ENCODE results near the gene WDR37. TPM values are rescaled to one million over a fixed set of nuclear protein-coding genes. Genes with fewer than 3 reads are reported as not detected.

WDR37 gene
- total and polyA plus RNA-seq, 10 of the 15 experiments (the other 5 are each of a cell fraction or from before 2014, with no cell fraction given) = 1.9 to 11.1 (median 7.1) TPM

GRCh38 chr10:1048349-1048731 lies 7.8 kb upstream of the WDR37 start (continued):
- TF ChIP-seq BCL3 (IDR thresholded peaks at IDR 0.05; ENCODE audit: borderline replicate concordance, insufficient read depth, low read depth, low read length, poor library complexity, severe bottlenecking) = peak; percentile 27
- no peak for TF ChIP-seq CBFB (IDR thresholded peaks at IDR 0.05; ENCODE audit: low read depth)
- TF ChIP-seq LARP7 (IDR thresholded peaks at IDR 0.05) = peak; percentile 28
- no peak for TF ChIP-seq NRF1 (conservative IDR thresholded peaks at IDR 0.05; ENCODE audit: low read depth, low read length)
- TF ChIP-seq HSF1 (IDR thresholded peaks at IDR 0.05; ENCODE audit: low read depth, low read length) = no peak
- TF ChIP-seq PRDM15 (CRISPR knock-in tag; IDR thresholded peaks at IDR 0.05) = peak; percentile 50; the same call in 1 of the 2 replicates
- no peak for TF ChIP-seq IRF4 (IDR thresholded peaks at IDR 0.05; ENCODE audit: low read depth, low read length)
- TF ChIP-seq NR2C2 (IDR thresholded peaks at IDR 0.05; ENCODE audit: borderline replicate concordance, control insufficient read depth, insufficient read length, low read depth) = no peak
- TF ChIP-seq ZNF622 (IDR thresholded peaks at IDR 0.05) = no peak
- TF ChIP-seq SMAD1 (IDR thresholded peaks at IDR 0.05; ENCODE audit: low read depth, partially characterized antibody) = no peak
- no peak for TF ChIP-seq ESRRA (IDR thresholded peaks at IDR 0.05; ENCODE audit: low read length)
- TF ChIP-seq HDAC2 (IDR thresholded peaks at IDR 0.05) = no peak
- no peak for TF ChIP-seq RELB (IDR thresholded peaks at IDR 0.05; ENCODE audit: low read depth)
- TF ChIP-seq MEF2B (IDR thresholded peaks at IDR 0.05; ENCODE audit: partially characterized antibody, poor library complexity, severe bottlenecking) = no peak
- TF ChIP-seq RAD21 (IDR thresholded peaks at IDR 0.05; ENCODE audit: insufficient read depth, low read depth, low read length) = no peak
- no peak for TF ChIP-seq SUPT20H (IDR thresholded peaks at IDR 0.05; ENCODE audit: borderline replicate concordance, control insufficient read depth, low read depth, low read length)
- TF ChIP-seq TAF1 (IDR thresholded peaks at IDR 0.05; ENCODE audit: borderline replicate concordance, low read depth, low read length) = no peak
- TF ChIP-seq TCF7 (IDR thresholded peaks at IDR 0.05; ENCODE audit: borderline replicate concordance) = no peak
- no peak for TF ChIP-seq CTCF (IDR thresholded peaks at IDR 0.05 in 2 of 3, conservative IDR thresholded peaks at IDR 0.05 in 1 of 3; ENCODE audit: control insufficient read depth in 2 of 3, extremely low read depth in 1 of 3, insufficient read depth in 1 of 3, low read depth in 3 of 3, low read length in 3 of 3)
- TF ChIP-seq NFIC (IDR thresholded peaks at IDR 0.05; ENCODE audit: low read depth, low read length) = no peak
- TF ChIP-seq ZNF384 (IDR thresholded peaks at IDR 0.05; ENCODE audit: borderline replicate concordance, low read depth, low read length) = no peak

All from GM12878 (cell line).